Nephron progenitor cell (in vitro differentiated cells): ENCODE results near the gene ICE1.

ENCODE experiments used
- DNase-seq: peaks from one replicate; pipeline ENCODE4 v3.0.0; 2021
- H3K27ac Mint-ChIP-seq: 2 replicates; pipeline ENCODE4 v1.8.0; 2021; ENCODE audit warnings: mild to moderate bottlenecking, moderate library complexity, mixed read lengths
- H3K27me3 Mint-ChIP-seq: 2 replicates; pipeline ENCODE4 v1.8.0; 2021; ENCODE audit warnings: mild to moderate bottlenecking, low read depth, mixed read lengths; ENCODE audit not compliant: poor library complexity
- H3K36me3 Mint-ChIP-seq: 2 replicates; pipeline ENCODE4 v1.8.0; 2021; ENCODE audit warnings: low read depth, mixed read lengths
- H3K4me1 Mint-ChIP-seq: 2 replicates; pipeline ENCODE4 v1.8.0; 2021; ENCODE audit warnings: mixed read lengths
- H3K4me3 Mint-ChIP-seq: 2 replicates; pipeline ENCODE4 v1.8.0; 2021; ENCODE audit warnings: mild to moderate bottlenecking, moderate library complexity, mixed read lengths
- H3K9me3 Mint-ChIP-seq: 2 replicates; pipeline ENCODE4 v1.8.0; 2021; ENCODE audit warnings: mild to moderate bottlenecking, moderate library complexity, mixed read lengths
- CTCF ChIP-seq: fragments of 200-600 bp; sonication (generic); IDR thresholded peaks from 2 replicates; pipeline ENCODE4 v1.5.0; 2021; ENCODE audit warnings: antibody characterized with exemption

Gene ICE1

GRCh38 chr5:5377780-5378179 lies 44.7 kb upstream of the ICE1 start:
- peaks cover 2% of the 10 kb centered on the region for H3K4me1 Mint-ChIP-seq
- H3K27me3 Mint-ChIP-seq: no peaks in the 10 kb centered on the region
- no peak overlapping the region for H3K27ac Mint-ChIP-seq
- peaks cover 21% of the 10 kb centered on the region for H3K9me3 Mint-ChIP-seq
- H3K4me3 Mint-ChIP-seq: no peak overlapping the region
- no peaks in the 10 kb centered on the region for H3K36me3 Mint-ChIP-seq
- TF ChIP-seq CTCF: no peak
- no peak for DNase-seq

- no peak overlapping the region for H3K27ac Mint-ChIP-seq
- no peak for TF ChIP-seq CTCF
- no peaks in the 10 kb centered on the region for H3K4me1 Mint-ChIP-seq
- no peaks in the 10 kb centered on the region for H3K27me3 Mint-ChIP-seq
- no peak overlapping the region for H3K4me3 Mint-ChIP-seq
- H3K36me3 Mint-ChIP-seq: no peaks in the 10 kb centered on the region
- H3K9me3 Mint-ChIP-seq: peaks cover 21% of the 10 kb centered on the region
- DNase-seq: no peak
Observed at GRCh38 chr5:5378531-5378930, 43.9 kb upstream of the ICE1 start.

GRCh38 chr5:5380298-5380697 lies 42.2 kb upstream of the ICE1 start:
- Mint-ChIP-seq H3K4me3 (no peak overlapping the region), H3K36me3 (no peaks in the 10 kb centered on the region), H3K9me3 (peaks cover 21% of the 10 kb centered on the region), H3K4me1 (no peaks in the 10 kb centered on the region), H3K27ac (no peak overlapping the region), H3K27me3 (no peaks in the 10 kb centered on the region)
- TF ChIP-seq CTCF: no peak
- no peak for DNase-seq

GRCh38 chr5:5381310-5381913 lies 41.1 kb upstream of the ICE1 start:
- Mint-ChIP-seq H3K27me3 (no peaks in the 10 kb centered on the region), H3K4me3 (no peak overlapping the region), H3K9me3 (peaks cover 12% of the 10 kb centered on the region), H3K36me3 (no peaks in the 10 kb centered on the region), H3K4me1 (no peaks in the 10 kb centered on the region), H3K27ac (no peak overlapping the region)
- TF ChIP-seq CTCF: no peak
- DNase-seq: no peak

GRCh38 chr5:5383461-5383860 lies 39.0 kb upstream of the ICE1 start:
- Mint-ChIP-seq H3K9me3 (peaks cover 4% of the 10 kb centered on the region), H3K27ac (no peak overlapping the region), H3K4me1 (no peaks in the 10 kb centered on the region), H3K36me3 (no peaks in the 10 kb centered on the region), H3K4me3 (no peak overlapping the region), H3K27me3 (no peaks in the 10 kb centered on the region)
- no peak for TF ChIP-seq CTCF
- no peak for DNase-seq

GRCh38 chr5:5384660-5385330 lies 37.7 kb upstream of the ICE1 start:
- H3K27me3 Mint-ChIP-seq: no peaks in the 10 kb centered on the region
- H3K4me1 Mint-ChIP-seq: no peaks in the 10 kb centered on the region
- H3K27ac Mint-ChIP-seq: no peak overlapping the region
- no peaks in the 10 kb centered on the region for H3K36me3 Mint-ChIP-seq
- TF ChIP-seq CTCF: no peak
- DNase-seq: no peak
- H3K9me3 Mint-ChIP-seq: no peaks in the 10 kb centered on the region
- no peak overlapping the region for H3K4me3 Mint-ChIP-seq
